NCI-H1417 (cell line): ENCODE results near the gene OR14K1.
"Not testable (repeated sequence)": the region's sequence is repeated elsewhere in the genome, so short reads cannot be mapped to it uniquely, and the experiment has no call there.

Experiments
- DNase-seq, 3 experiments: peaks; one replicate each; lab custom pipeline; 2025; lab: John Stamatoyannopoulos, UW

Gene OR14K1

GRCh38 chr1:247738315-247738714, at the start of gene OR14K1:
Gene OR14K1, plus strand, starts transcription at chr1:247738615. Its CDS starts 0 bp downstream, at chr1:247738615.
- DNase-seq, result no peak

- DNase-seq, result no peak
Observed at GRCh38 chr1:247701338-247701737, 37.1 kb upstream of the OR14K1 start.

GRCh38 chr1:247710681-247711080, 27.7 kb upstream of the OR14K1 start:
- DNase-seq, result not testable (repeated sequence)

GRCh38 chr1:247713753-247714152, 24.7 kb upstream of the OR14K1 start:
- no peak for DNase-seq

- no peak for DNase-seq
Observed at GRCh38 chr1:247716546-247716945, 21.9 kb upstream of the OR14K1 start, which contains the start of gene OR6F1. Gene OR6F1, minus strand, starts transcription at chr1:247716646. Its CDS starts 3,891 bp downstream, at chr1:247712755.

- no peak for DNase-seq
Observed at GRCh38 chr1:247721222-247721621, 17.2 kb upstream of the OR14K1 start.

GRCh38 chr1:247740721-247741120, 2.3 kb downstream of the OR14K1 start:
- DNase-seq, result no peak

- DNase-seq, result no peak
Observed at GRCh38 chr1:247741756-247742155, 3.3 kb downstream of the OR14K1 start.

GRCh38 chr1:247742215-247742760, 3.9 kb downstream of the OR14K1 start:
- not testable (repeated sequence) for DNase-seq

- no peak for DNase-seq
Observed at GRCh38 chr1:247746391-247746935, 8.0 kb downstream of the OR14K1 start.

- DNase-seq, result no peak
Observed at GRCh38 chr1:247747616-247748015, 9.2 kb downstream of the OR14K1 start.

- DNase-seq, result no peak
Observed at GRCh38 chr1:247748041-247748440, 9.6 kb downstream of the OR14K1 start, which contains the start of gene OR14A2. Gene OR14A2, minus strand, starts transcription at chr1:247748141.

GRCh38 chr1:247749870-247750269, 11.5 kb downstream of the OR14K1 start:
- DNase-seq, result no peak

GRCh38 chr1:247754311-247754710, 15.9 kb downstream of the OR14K1 start:
- not testable (repeated sequence) for DNase-seq

- no peak for DNase-seq
Observed at GRCh38 chr1:247760456-247760855, 22.0 kb downstream of the OR14K1 start, which contains the start of gene OR1C1. Gene OR1C1, minus strand, starts transcription at chr1:247760556. Its CDS starts 2,150 bp downstream, at chr1:247758406.

GRCh38 chr1:247769603-247770002, 31.2 kb downstream of the OR14K1 start:
- no peak for DNase-seq
